SH-SY5Y (cell line): ENCODE measurements around the gene PIK3CD.

ENCODE experiments used
- GATA2 ChIP-seq: IDR thresholded peaks from 2 replicates; pipeline ENCODE4 v1.6.1; 2011; ENCODE audit warnings: mild to moderate bottlenecking, low read depth, low read length
- GATA3 ChIP-seq: IDR thresholded peaks from 2 replicates; pipeline ENCODE4 v1.6.1; 2011; ENCODE audit warnings: low read depth, mild to moderate bottlenecking, low read length, moderate library complexity

DNA sequence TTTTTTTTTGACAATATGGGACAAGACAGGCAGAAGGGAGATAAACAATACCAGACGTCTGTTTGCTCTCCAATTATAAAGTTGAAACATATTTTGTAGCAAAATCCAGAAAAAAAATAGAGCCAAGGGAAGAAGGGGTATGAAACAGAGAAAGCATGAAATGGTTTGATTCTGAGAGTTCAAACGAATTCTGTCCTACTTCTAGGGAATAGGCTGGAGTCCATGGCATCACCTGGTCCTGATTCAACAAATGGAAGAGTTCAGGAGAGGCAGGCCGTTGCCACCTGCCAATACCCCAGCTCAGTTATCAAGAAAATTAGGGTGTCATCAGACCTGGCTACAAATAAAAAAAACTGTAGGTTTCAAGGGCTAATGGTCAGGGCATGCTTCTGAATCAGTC, 100.4 kb downstream of the PIK3CD start:
- TF ChIP-seq GATA2: no peak
- TF ChIP-seq GATA3: no peak
